Lower leg skin (tissue), 3 donors: Measurements from ENCODE around the gene ZEB2.

Experiments
- POLR2A ChIP-seq, 2 donors: fragments of 450-650 bp; IDR thresholded peaks; one replicate each; pipeline ENCODE4 v1.6.1; 2016 to 2017; ENCODE audit warnings: antibody characterized with exemption in 2 of 2, mild to moderate bottlenecking in 1 of 2, moderate library complexity in 1 of 2
- TF ChIP-seq, protein P1 (sequence below), 3 donors: fragments of 450-650 bp; IDR thresholded peaks; one replicate each; pipeline ENCODE4 v1.5.1; 2016; ENCODE audit warnings: antibody characterized with exemption in 3 of 3, mild to moderate bottlenecking in 3 of 3, moderate library complexity in 2 of 3

DNA sequence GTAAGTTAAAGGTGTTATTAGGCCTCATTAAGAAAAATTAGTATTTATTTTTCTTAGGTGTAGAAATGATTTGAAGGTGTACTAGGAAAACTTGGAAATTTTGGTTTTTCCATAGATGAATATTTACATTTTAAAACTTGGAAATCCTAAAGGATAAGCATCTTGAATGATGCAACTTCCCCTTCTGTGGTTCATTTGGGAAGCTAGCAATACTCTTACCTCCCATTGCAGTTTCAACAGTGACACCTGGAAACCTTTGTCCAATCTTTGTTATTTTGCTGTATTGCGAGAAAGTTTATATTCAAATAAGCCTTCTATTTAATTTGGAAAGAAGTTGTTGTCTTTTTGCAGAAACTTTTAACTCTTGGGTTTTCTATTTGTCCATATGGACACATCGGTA is 68.5 kb downstream of the ZEB2 start:
- TF ChIP-seq, protein P1, sequence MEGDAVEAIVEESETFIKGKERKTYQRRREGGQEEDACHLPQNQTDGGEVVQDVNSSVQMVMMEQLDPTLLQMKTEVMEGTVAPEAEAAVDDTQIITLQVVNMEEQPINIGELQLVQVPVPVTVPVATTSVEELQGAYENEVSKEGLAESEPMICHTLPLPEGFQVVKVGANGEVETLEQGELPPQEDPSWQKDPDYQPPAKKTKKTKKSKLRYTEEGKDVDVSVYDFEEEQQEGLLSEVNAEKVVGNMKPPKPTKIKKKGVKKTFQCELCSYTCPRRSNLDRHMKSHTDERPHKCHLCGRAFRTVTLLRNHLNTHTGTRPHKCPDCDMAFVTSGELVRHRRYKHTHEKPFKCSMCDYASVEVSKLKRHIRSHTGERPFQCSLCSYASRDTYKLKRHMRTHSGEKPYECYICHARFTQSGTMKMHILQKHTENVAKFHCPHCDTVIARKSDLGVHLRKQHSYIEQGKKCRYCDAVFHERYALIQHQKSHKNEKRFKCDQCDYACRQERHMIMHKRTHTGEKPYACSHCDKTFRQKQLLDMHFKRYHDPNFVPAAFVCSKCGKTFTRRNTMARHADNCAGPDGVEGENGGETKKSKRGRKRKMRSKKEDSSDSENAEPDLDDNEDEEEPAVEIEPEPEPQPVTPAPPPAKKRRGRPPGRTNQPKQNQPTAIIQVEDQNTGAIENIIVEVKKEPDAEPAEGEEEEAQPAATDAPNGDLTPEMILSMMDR (IDR thresholded peaks at IDR 0.05) = no peak
- TF ChIP-seq POLR2A (IDR thresholded peaks at IDR 0.05) = no peak
